Stimulated activated CD8-positive, alpha-beta memory T cell treated with anti-CD3 and anti-CD28 coated beads, Interleukin-7, amount 100 ng/mL, for 48 hours (primary cell): ENCODE measurements around the gene IQCH.

ENCODE experiments used
- DNase-seq, 2 donors: peaks; one replicate each; pipeline ENCODE4 v3.0.0-alpha.2; 2020; ENCODE audit warnings: low read depth in 1 of 2; ENCODE audit errors: extremely low read depth in 1 of 2

Gene IQCH

DNA sequence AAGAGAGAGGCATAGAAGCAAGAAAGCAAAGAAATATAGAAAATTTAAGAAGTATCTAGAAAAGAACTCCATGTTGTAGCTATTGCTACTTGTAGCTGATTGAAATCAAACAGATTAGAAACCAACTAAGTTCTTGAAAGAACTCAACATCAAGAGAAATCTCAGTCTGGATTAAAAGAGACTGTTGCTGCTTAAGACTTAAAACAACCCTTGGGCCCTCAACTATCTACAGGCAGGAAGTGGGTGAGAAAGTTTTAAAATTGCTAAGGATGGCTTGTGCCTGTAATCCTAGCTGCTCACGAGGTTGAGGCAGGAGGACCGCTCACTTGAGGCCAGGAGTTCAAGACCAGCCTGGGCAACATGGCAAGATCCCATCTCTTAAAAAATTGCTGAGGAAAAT lies 227.1 kb downstream of the IQCH start:
- DNase-seq: no peak

- no peak for DNase-seq
These were observed 241.0 kb downstream of the IQCH start for GRCh38 chr15:67495585-67495984.

DNA sequence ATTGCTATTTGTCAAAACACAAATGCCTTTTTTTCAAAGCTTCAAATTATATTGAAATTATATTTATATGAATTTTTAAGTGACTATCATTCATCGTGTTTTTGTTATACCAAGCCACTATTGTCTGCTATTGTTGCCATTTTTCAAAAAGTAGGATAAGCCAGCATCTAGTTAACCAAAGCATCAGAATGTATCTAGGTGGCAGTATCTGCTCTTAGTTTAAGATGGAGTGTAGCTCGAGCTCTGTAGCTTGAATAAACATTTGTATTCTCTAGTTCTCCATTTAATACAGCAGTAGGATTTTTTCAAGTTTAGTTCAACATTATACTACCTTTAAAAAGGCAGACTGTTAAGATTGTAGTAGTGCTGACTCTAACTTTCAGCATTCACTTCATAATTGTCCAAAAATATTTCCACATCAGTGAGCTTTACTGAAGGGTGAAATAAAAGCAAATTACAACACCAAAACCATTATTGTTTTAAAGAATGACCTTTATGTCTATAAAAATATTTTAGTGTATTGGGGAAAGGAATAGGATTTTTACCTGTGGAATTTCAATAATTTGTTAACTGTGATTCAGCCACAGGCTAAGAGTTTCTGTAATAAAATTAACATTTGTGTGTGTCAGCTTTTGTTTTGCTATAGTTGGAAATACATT lies 246.7 kb downstream of the IQCH start:
- no peak for DNase-seq

- no peak for DNase-seq
These were observed 247.4 kb downstream of the IQCH start for GRCh38 chr15:67501836-67502461.

- DNase-seq: no peak
These were observed 249.5 kb downstream of the IQCH start for GRCh38 chr15:67504056-67504455.

GRCh38 chr15:67504796-67505195 lies 250.2 kb downstream of the IQCH start:
- DNase-seq: no peak

DNA sequence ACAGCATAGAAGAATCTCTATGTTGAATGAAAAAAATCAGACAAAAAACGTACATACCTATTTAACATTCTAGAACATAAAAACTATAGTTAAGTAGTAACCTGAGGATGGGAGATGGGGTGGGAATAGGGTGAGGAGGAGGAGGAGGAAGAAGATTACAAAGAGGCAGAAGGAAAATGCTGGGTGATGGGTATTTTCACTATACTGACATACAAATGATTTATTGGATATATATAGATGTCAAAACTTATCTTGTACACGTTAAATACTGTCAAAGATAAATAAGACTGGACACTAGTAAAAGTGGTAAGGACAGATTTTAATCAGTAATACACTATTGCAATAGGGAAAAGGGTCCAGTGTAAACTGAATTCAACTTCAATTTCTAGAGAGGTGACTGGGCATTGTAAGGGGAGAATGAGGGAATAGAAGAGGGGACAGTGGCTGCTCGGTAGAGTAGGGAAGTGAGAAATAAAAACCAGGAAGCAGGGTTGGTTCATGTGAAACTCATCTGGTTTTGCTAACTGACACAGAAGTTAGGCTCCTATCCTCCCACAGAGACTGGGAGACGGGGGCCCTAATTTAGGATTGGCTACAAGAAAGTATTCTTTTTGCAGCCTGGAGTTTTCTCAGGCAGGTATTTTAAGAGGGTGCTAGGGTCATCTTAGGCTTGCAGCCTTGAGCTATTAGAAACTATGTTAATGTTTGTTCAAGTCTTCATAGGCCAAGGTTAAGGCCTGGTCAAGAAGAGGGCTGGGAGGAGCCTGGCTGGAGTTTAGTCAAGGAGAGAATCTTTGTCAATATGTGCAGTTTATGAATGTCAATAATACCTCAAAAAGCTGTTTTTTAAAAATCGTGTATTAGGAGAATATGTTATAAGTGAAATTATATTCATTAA lies 251.3 kb downstream of the IQCH start:
- no peak for DNase-seq

GRCh38 chr15:67506775-67507747 lies 252.5 kb downstream of the IQCH start:
- DNase-seq: no peak

DNA sequence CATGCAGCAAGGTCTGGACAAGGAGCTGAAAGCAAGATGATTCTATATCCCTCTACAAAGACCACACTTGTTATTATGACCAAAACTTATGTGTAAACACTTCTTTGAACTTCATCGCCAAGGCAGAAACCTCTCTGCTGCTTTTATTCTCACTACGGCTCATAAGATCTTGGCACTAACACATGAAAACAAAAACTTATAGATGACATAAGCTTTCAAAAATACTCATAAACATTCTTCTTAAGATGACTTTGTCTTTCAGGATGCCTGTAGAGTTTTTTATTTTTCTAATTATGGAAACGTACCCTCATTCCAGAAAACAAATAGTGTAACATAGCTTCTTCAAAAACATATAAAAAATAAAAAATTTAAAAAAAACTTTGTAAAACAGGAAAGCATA lies 253.8 kb downstream of the IQCH start:
- no peak for DNase-seq

- no peak for DNase-seq
These were observed 255.3 kb downstream of the IQCH start for GRCh38 chr15:67509918-67510317.

- DNase-seq: no peak
These were observed 256.1 kb downstream of the IQCH start for GRCh38 chr15:67510597-67511190.

DNA sequence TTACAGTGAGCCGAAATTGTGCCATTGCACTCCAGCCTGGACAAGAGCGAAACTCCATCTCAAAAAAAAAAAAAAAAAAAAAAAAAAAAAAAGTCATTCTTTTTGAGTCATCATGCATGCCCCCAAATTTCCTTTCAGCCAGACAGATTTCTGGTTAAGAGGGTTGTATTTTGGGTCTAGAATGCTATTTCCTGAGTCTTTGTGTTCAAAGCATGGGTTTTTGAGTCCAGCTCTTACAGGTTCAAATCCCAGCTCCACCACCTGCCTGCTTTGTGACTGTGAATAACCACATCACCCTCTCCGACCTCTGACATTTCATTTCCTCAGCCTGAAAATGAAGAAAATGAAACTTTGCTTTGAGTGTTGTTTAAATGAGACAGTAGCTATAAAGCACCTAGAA lies 257.0 kb downstream of the IQCH start:
- DNase-seq: no peak

- no peak for DNase-seq
These were observed 257.6 kb downstream of the IQCH start for GRCh38 chr15:67512140-67512539.

DNA sequence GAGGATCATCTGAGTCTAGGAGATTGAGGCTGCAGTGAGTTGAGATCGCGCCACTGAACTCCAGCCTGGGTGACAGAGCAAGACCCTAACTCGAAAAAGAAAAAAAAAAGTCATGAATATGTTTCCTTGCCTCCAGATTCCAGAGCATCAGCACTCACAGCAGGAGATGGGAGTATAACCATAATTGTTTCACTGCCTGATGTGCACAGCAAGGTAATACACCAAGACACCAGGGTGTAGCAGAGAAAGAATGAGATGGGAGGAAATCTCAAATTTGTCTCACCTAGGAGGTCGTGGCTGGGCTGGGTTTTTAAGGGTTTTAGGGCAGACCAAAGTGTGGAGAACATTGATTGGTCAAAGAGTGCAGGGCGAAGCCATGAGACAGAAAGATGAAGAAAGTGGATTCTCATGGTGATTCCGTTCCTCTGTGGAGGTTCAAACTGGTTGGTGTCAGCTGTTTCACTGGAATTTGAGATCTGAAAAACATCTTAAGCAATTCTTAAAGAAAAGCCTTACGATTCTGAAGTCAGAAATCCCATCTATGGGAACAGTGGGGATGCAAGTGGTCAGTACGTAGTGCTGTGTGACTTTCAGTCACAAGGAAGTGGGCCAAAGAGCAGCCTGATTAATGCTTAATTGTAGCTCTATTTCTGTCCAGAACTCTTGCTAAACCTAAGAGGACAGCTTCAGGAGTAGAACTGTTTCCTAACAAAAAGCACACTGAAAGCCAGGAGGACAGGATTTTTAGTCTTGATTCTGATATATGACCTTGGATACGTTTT lies 258.5 kb downstream of the IQCH start:
- DNase-seq: no peak

GRCh38 chr15:67515090-67515489 lies 260.5 kb downstream of the IQCH start:
- no peak for DNase-seq

- no peak for DNase-seq
These were observed 261.0 kb downstream of the IQCH start for GRCh38 chr15:67515557-67515956.

DNA sequence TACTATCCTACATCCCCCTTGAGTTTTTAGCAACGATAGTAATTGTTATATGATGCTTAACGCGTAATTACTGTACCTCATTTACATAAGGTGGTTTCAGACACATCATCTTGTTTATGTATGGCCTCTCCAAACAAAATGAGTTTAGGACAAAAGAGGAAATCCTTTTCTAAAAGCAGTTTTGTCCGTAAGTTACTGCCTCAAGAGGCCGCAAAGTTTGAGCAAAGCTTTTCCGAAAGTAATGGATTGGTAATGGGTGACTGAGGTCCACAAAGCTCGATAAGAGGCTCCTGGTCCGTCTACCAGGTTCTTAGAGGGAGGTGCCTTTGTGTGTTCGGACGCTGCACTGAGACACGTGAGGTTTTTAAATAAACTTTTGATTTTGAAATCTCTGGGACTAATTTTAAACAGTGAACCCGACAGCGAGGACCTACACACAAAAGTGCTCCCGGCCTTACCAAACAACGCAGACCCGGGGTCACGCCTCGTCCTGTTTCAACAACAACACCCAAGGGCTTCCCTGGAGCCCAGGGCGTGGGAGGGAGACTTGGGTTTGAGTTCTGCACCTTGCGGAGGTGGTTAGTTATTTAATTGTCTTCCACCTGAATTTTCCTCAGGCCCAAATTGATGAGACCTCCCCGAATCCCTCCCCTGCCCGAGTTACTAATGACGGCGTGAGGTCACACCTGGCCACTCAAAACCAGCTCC lies 265.9 kb downstream of the IQCH start:
- no peak for DNase-seq

GRCh38 chr15:67521029-67521782 lies 266.6 kb downstream of the IQCH start, which contains the start of gene C15orf61:
Gene C15orf61, plus strand, starts transcription at chr15:67521131. Its CDS starts 118 bp downstream, at chr15:67521249.
- peak; percentile 69 to 82 for DNase-seq
